Endothelial cell (in vitro differentiated cells): ENCODE measurements around the gene SAMD4A. TPM values are rescaled to one million over a fixed set of nuclear protein-coding genes. Genes with fewer than 3 reads are reported as not detected.

Experiments
- DNase-seq: peaks from one replicate; pipeline ENCODE4 v3.0.0; 2021; ENCODE audit warnings: low spot score
- H3K27ac Mint-ChIP-seq: one replicate; pipeline ENCODE4 v1.8.0; 2021; ENCODE audit warnings: mixed read lengths, inconsistent platforms; ENCODE audit not compliant: unreplicated experiment
- H3K27me3 Mint-ChIP-seq: one replicate; pipeline ENCODE4 v1.8.0; 2021; ENCODE audit warnings: mild to moderate bottlenecking, moderate library complexity, mixed read lengths, inconsistent platforms; ENCODE audit not compliant: unreplicated experiment
- H3K36me3 Mint-ChIP-seq: one replicate; pipeline ENCODE4 v1.8.0; 2021; ENCODE audit warnings: mild to moderate bottlenecking, low read depth, mixed read lengths, inconsistent platforms; ENCODE audit not compliant: unreplicated experiment
- H3K4me1 Mint-ChIP-seq: one replicate; pipeline ENCODE4 v1.8.0; 2021; ENCODE audit warnings: mild to moderate bottlenecking, mixed read lengths, inconsistent platforms; ENCODE audit not compliant: unreplicated experiment
- H3K4me3 Mint-ChIP-seq: one replicate; pipeline ENCODE4 v1.8.0; 2021; ENCODE audit warnings: mild to moderate bottlenecking, mixed read lengths, inconsistent platforms; ENCODE audit not compliant: unreplicated experiment
- H3K9me3 Mint-ChIP-seq: one replicate; pipeline ENCODE4 v1.8.0; 2021; ENCODE audit warnings: mixed read lengths, inconsistent platforms; ENCODE audit not compliant: unreplicated experiment
- CTCF ChIP-seq: fragments of 200-600 bp; sonication (generic); IDR thresholded peaks from one replicate; pipeline ENCODE4 v1.5.0; 2021; ENCODE audit warnings: antibody characterized with exemption; ENCODE audit not compliant: unreplicated experiment
- total RNA-seq: library from RNA; stranded (reverse); fragmentation: NEBNext Ultra II Directional; extraction: Animal tissue kit (Norgen Biotek cat#: 25700); gene quantifications from one replicate; pipeline ENCODE4 v1.2.1, GENCODE V29; 2021; ENCODE audit not compliant: unreplicated experiment

The SAMD4A gene
- total RNA-seq, 1 donor from 2014 or later: 9.2 TPM

GRCh38 chr14:54787261-54787660, 220.3 kb downstream of the SAMD4A start:
- TF ChIP-seq CTCF: no peak
- Mint-ChIP-seq H3K4me1 (no peaks in the 10 kb centered on the region), H3K4me3 (no peak overlapping the region), H3K36me3 (peaks cover 3% of the 10 kb centered on the region), H3K27ac (no peak overlapping the region), H3K9me3 (no peaks in the 10 kb centered on the region), H3K27me3 (peaks cover 9% of the 10 kb centered on the region)
- DNase-seq: no peak

DNA sequence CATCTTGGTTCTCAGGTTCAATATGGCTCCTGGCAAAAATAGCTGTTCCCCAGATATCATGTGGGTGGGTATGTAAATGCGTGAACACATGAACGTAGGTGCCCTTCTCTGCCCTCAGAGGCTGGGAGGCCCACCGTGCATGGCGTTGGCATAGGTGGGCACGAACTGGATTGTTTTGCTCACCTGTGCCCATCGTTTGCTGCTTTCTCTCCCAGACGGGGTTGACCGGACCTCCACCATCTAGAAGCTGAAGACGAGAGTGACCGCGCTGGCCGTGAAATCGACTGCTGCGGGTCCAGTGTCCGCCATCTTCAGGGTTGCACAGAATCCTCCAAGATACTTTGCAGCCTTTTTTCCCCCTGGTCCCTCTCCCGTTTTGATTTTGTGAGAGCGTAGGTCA, 221.8 kb downstream of the SAMD4A start:
- Mint-ChIP-seq H3K9me3 (no peaks in the 10 kb centered on the region), H3K27me3 (peaks cover 9% of the 10 kb centered on the region), H3K4me1 (no peaks in the 10 kb centered on the region), H3K4me3 (no peak overlapping the region), H3K36me3 (peaks cover 3% of the 10 kb centered on the region), H3K27ac (no peak overlapping the region)
- no peak for TF ChIP-seq CTCF
- no peak for DNase-seq

GRCh38 chr14:54789166-54789565, 222.2 kb downstream of the SAMD4A start:
- Mint-ChIP-seq H3K4me3 (no peak overlapping the region), H3K9me3 (no peaks in the 10 kb centered on the region), H3K4me1 (no peaks in the 10 kb centered on the region), H3K27ac (no peak overlapping the region), H3K27me3 (peaks cover 7% of the 10 kb centered on the region), H3K36me3 (peaks cover 3% of the 10 kb centered on the region)
- DNase-seq: no peak
- no peak for TF ChIP-seq CTCF

DNA sequence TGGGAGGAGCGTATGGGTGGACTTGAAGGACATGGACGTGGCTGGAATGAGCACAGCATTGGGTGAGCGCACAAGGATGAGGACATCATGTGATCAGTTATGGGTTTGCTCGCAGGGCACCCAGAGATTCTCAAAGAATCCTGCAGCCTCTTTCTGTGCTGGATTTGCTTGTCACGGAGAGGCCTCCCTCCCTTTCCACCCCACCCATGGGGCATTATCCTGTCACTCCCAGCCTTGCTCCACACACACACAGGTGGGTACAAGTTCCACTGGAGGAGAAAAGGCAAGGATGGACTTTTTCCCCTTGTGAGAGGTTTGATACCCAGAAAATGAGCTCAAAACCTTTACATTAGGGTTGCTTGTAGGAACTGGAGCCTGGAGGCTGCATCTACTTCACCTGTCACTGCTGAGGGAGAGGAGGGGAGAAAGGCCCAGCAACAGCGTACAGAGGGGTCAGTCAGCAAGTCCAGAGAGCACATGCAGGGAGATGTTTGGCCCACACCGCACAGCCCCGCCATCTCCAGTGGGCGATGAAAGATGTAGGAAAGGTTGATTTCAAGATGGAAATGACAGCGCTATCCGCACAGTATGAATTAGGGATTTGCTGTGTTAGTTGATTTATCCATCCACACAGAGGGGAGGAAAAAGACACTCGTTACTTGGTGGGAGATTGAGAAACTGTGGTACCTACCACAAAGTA, 223.0 kb downstream of the SAMD4A start:
- DNase-seq: no peak
- TF ChIP-seq CTCF: no peak
- peaks cover 3% of the 10 kb centered on the region for H3K36me3 Mint-ChIP-seq
- no peak overlapping the region for H3K4me3 Mint-ChIP-seq
- H3K27ac Mint-ChIP-seq: no peak overlapping the region
- H3K27me3 Mint-ChIP-seq: peaks cover 7% of the 10 kb centered on the region
- no peaks in the 10 kb centered on the region for H3K9me3 Mint-ChIP-seq
- no peaks in the 10 kb centered on the region for H3K4me1 Mint-ChIP-seq

DNA sequence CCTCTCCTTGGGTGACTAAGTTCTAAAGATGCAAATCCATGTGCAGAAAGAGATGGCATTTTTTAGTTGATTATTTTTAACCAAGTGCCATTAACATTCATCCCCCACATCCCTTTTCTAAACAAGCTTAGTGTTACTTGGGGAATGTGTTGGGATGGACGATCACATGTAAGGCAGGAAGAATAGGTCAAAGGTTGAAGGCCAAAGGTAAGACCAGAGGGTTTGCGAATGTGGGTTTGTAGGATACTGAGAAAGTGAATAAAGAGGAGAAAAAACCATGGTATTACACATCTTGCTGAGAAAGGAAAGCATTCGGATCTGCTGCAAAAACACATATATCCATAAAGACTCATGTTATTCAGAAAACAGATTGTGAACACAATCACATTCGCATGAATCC, 224.1 kb downstream of the SAMD4A start:
- H3K36me3 Mint-ChIP-seq: peaks cover 3% of the 10 kb centered on the region
- H3K27me3 Mint-ChIP-seq: peaks cover 7% of the 10 kb centered on the region
- TF ChIP-seq CTCF: no peak
- no peaks in the 10 kb centered on the region for H3K4me1 Mint-ChIP-seq
- no peak overlapping the region for H3K4me3 Mint-ChIP-seq
- DNase-seq: no peak
- H3K9me3 Mint-ChIP-seq: no peaks in the 10 kb centered on the region
- no peak overlapping the region for H3K27ac Mint-ChIP-seq
